GM10266 (cell line): ENCODE results near the gene ASB7.

Experiments used
- DNase-seq: peaks from one replicate; pipeline ENCODE4 v3.0.0; 2012; ENCODE audit errors: extremely low spot score
- TF ChIP-seq, protein P1 (sequence below): IDR thresholded peaks from 2 replicates; pipeline ENCODE4 v1.5.1; 2012; ENCODE audit warnings: mild to moderate bottlenecking, low read depth; ENCODE audit not compliant: control insufficient read depth, insufficient read depth; ENCODE audit errors: missing control alignments

The ASB7 gene

DNA sequence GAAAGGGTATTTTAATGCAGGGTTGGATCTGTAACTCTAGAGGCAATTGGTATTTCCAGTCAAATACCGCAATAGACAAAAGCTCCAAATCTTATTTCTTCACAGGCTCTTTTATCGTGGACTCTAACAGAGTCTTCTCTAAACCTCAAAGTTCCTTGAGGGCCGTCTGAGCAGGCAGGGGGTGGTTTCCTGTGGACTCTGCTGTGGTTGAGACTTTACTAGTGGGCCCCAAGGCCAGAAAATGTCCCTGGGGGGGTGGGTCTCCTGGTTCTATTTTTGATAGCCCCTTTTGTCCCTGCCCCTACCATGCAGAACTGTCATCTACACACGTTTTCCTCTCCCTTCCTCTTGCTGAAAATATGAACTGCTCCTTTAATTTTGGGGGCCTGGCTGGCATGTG lies 80.1 kb downstream of the ASB7 start:
- no peak for DNase-seq
- TF ChIP-seq, protein P1, sequence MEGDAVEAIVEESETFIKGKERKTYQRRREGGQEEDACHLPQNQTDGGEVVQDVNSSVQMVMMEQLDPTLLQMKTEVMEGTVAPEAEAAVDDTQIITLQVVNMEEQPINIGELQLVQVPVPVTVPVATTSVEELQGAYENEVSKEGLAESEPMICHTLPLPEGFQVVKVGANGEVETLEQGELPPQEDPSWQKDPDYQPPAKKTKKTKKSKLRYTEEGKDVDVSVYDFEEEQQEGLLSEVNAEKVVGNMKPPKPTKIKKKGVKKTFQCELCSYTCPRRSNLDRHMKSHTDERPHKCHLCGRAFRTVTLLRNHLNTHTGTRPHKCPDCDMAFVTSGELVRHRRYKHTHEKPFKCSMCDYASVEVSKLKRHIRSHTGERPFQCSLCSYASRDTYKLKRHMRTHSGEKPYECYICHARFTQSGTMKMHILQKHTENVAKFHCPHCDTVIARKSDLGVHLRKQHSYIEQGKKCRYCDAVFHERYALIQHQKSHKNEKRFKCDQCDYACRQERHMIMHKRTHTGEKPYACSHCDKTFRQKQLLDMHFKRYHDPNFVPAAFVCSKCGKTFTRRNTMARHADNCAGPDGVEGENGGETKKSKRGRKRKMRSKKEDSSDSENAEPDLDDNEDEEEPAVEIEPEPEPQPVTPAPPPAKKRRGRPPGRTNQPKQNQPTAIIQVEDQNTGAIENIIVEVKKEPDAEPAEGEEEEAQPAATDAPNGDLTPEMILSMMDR = no peak

DNA sequence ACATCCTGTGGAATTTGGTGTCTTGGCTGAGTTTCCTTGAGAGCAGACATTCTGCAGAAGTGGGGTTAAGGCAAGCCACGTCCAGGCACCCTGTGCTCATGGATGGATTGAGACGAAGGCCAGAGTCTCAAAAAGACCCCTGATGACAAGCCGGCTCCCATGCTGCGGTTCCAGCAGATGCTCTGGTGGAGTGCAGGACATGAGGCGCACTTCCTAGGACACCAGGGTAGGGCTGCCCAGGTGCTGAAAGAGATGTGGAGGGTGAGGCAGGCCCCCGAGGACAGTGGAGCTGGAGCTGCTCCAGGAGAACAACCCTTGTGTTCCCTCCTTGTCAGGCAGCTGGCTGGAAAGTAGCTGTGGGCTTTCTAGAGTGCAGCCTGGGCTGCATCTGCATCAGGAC lies 81.0 kb downstream of the ASB7 start:
- TF ChIP-seq, protein P1 = no peak

DNA sequence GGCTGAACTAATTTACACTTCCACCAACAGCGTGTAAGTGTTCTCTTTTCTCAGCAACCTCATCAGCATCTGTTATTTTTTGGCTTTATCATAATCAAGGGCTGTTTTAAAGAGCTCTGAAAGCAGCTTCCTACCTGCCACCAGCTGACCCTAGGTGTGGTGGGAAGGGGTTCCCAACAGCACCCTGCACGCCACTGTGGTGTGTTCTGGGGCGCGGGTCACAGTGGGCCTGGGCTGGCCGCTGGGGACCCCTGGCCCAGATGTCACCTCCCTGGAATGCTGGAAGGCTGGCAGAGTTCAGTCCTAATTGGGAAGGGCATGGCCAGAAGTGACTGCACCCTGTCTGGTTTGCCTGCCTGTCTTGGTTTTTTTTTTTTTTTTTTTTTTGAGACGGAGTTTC lies 82.2 kb downstream of the ASB7 start:
- TF ChIP-seq, protein P1 = no peak
- DNase-seq = no peak

More for the DNA sequence above, 81.0 kb downstream of the ASB7 start:
- no peak for DNase-seq

DNA sequence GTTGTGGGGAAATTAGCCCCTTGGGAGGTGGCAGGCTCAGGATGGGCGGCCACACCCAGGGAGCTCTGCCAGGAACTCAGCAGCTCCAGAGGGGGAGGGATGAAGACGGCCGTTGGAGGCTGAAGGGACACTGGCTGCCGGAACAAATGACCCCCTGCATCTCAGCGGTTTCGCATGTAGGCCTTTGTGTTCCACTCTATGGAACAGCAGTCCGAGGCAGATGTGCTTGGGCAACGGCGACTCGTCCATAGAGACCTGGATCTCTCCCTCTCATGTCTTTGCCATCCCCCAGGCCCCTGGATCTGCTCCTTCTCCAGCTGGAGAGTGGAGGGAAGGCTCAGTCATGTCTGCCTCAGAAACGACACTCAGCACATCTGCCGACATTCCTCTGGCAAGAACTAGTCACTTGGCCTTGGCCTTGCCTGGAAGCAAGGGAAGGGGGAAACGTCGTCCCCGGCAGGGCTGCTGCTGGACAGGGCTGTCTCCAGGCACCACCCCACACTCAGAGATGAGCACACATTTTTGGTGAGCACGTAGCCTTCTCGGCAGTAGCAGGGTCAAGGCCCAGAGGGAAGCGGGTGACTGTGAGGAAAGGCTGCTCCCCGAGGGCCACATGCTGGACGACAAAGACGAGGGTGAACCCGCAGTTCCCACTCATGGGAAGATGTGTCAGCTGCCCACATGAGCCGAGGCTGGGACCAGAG lies 83.8 kb downstream of the ASB7 start:
- TF ChIP-seq, protein P1 = no peak
- DNase-seq = no peak

DNA sequence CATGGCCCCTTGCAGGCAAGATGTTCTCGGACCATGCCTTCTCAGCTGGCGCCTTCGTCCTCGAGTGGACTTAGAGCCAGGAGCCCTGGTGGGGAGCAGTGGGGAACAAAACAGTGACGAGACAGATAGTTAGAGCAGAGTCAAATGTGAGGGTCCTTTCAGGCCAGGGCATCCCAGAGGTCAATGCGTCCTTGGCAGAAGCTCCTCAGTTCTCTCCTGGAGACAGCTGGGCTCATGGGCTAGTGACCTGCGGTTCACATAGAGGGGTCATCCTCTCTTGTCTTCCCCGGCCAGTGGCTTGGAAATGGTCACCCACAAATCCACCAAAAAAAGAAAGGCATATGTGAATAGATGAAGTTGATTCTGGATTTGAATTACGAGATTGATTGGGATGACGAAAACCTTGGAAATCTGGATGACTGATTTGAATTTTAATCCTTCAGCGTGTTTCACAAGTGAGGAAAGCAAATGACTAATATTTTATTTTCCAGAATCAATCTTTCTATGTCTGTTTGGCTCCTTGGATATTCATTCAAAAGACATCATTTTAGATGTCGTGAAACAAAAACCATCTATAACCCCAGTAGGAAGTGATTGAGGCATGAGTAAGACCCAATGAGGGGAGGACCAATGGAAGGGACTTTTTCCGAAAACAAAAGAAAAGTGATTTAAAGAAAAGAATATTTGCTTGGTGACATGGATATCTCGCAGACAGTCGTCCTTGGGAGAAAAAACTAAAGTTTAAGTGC lies 84.5 kb downstream of the ASB7 start:
- TF ChIP-seq, protein P1 = no peak
- no peak for DNase-seq

DNA sequence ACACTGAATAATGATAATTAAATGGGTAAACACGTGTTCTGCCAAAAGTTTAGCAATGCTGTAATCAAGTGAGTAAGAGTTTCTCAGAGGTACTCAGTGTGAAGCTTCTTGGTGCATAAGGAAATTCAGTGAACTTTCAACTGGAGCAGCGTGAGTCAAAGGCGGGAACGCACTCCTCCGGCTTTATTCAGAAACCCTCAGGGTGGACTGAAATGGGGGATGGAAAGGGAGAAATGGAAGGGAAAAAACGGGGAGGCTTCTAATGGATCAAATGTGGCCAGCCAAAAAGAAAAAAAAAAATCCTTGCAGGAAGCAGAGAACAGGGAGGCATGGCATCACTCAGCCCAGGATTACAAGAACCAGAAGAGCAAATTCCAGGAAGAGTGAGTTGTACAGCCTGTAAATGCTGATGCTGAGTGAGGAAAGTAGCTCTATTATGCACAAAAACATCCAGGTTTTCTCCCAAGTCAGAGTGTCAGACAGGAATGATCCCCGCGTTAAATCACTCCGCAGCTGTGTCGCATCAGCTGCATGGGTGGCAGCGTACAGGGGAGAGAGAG lies 85.3 kb downstream of the ASB7 start:
- DNase-seq = no peak
- TF ChIP-seq, protein P1 = no peak
